UCSD-AML1 (cell line): ENCODE data around the gene FGD6.
"Not testable (repeated sequence)": the region's sequence is repeated elsewhere in the genome, so short reads cannot be mapped to it uniquely, and the experiment has no call there.

Source experiments
- DNase-seq: peaks from one replicate; lab custom pipeline; 2025; ENCODE audit not compliant: unreplicated experiment; lab: John Stamatoyannopoulos, UW

Gene FGD6

GRCh38 chr12:95130096-95130495, 87.2 kb downstream of the FGD6 start:
- DNase-seq: no peak

GRCh38 chr12:95129115-95129514, 88.2 kb downstream of the FGD6 start:
- no peak for DNase-seq

GRCh38 chr12:95126736-95127135, 90.5 kb downstream of the FGD6 start:
- no peak for DNase-seq

GRCh38 chr12:95126076-95126475, 91.2 kb downstream of the FGD6 start:
- DNase-seq: no peak

GRCh38 chr12:95124106-95124505, 93.2 kb downstream of the FGD6 start:
- no peak for DNase-seq

- no peak for DNase-seq
These were observed 98.5 kb downstream of the FGD6 start for GRCh38 chr12:95118788-95119179.

GRCh38 chr12:95118138-95118787, 99.0 kb downstream of the FGD6 start:
- DNase-seq: no peak

- DNase-seq: peak; percentile 11
These were observed 100.1 kb downstream of the FGD6 start for GRCh38 chr12:95117178-95117599.

- DNase-seq: no peak
These were observed 100.5 kb downstream of the FGD6 start for GRCh38 chr12:95116773-95117172.

GRCh38 chr12:95116341-95116740, 100.9 kb downstream of the FGD6 start:
- DNase-seq: no peak

- DNase-seq: no peak
These were observed 101.6 kb downstream of the FGD6 start for GRCh38 chr12:95115641-95116040.

- DNase-seq: no peak
These were observed 102.4 kb downstream of the FGD6 start for GRCh38 chr12:95114766-95115405.

- no peak for DNase-seq
These were observed 109.9 kb downstream of the FGD6 start for GRCh38 chr12:95107362-95107761.

- DNase-seq: no peak
These were observed 111.7 kb downstream of the FGD6 start for GRCh38 chr12:95105540-95105939.

- DNase-seq: no peak
These were observed 112.3 kb downstream of the FGD6 start for GRCh38 chr12:95104919-95105452.

GRCh38 chr12:95102916-95103671, 114.2 kb downstream of the FGD6 start:
- DNase-seq: no peak

GRCh38 chr12:95101957-95102356, 115.3 kb downstream of the FGD6 start:
- DNase-seq: not testable (repeated sequence)

- DNase-seq: peak; percentile 9
These were observed 116.7 kb downstream of the FGD6 start for GRCh38 chr12:95100264-95101190.

GRCh38 chr12:95099270-95099790, 117.9 kb downstream of the FGD6 start:
- no peak for DNase-seq

- no peak for DNase-seq
These were observed 120.4 kb downstream of the FGD6 start for GRCh38 chr12:95096852-95097251.

- no peak for DNase-seq
These were observed 120.9 kb downstream of the FGD6 start for GRCh38 chr12:95096378-95096777.
